DND-41 (cell line): ENCODE data around the gene FLAD1.

Experiments
- EZH2 ChIP-seq: IDR thresholded peaks from 3 replicates; pipeline ENCODE4 v1.6.1; 2012; ENCODE audit warnings: borderline replicate concordance, low read depth, mild to moderate bottlenecking, moderate library complexity, low read length, inconsistent platforms; ENCODE audit not compliant: severe bottlenecking
- TF ChIP-seq, protein P1 (sequence below): IDR thresholded peaks from 2 replicates; pipeline ENCODE4 v1.5.1; 2012; ENCODE audit warnings: borderline replicate concordance, low read length, moderate library complexity, mild to moderate bottlenecking; ENCODE audit not compliant: poor library complexity, severe bottlenecking; ENCODE audit errors: extremely low read depth

DNA sequence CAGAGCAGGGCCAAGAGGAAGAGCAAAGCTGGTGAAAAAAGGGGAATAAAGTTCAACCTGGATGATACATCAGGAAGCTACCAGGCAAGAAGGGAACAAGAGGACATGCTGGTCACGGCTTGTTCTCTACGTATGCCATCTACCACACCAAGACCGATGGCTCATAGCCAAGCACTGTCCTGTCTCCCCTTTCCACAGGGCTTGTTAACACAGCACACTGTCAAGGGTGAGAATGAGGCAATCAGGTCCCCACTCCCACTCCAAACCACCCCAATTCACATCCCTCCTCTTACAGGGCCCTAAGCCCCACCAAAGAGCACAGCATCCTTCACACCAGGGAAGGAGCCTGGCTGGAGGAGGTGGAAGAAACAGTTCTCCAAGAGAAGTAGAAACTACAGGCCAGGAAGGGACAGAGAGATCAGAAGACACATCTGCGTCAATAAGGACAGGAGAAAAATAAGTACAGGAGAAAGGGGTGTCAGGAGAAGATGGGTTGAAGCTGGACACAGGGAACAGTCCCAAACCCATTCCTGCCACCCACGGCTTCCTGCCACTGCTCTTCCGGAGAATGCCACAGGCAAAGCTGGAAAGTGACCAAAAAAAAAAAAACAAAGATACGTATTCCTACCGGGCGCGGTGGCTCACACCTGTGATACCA lies 11.7 kb upstream of the FLAD1 start:
- TF ChIP-seq, protein P1, sequence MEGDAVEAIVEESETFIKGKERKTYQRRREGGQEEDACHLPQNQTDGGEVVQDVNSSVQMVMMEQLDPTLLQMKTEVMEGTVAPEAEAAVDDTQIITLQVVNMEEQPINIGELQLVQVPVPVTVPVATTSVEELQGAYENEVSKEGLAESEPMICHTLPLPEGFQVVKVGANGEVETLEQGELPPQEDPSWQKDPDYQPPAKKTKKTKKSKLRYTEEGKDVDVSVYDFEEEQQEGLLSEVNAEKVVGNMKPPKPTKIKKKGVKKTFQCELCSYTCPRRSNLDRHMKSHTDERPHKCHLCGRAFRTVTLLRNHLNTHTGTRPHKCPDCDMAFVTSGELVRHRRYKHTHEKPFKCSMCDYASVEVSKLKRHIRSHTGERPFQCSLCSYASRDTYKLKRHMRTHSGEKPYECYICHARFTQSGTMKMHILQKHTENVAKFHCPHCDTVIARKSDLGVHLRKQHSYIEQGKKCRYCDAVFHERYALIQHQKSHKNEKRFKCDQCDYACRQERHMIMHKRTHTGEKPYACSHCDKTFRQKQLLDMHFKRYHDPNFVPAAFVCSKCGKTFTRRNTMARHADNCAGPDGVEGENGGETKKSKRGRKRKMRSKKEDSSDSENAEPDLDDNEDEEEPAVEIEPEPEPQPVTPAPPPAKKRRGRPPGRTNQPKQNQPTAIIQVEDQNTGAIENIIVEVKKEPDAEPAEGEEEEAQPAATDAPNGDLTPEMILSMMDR: no peak
- TF ChIP-seq EZH2: no peak
